Activated T-cell treated with anti-CD3 and anti-CD28 coated beads, Interleukin-2, amount 50 U/mL, for 48 hours (primary cell): ENCODE data around the gene METTL26.

Experiments used
- DNase-seq, 2 experiments: peaks; one replicate each; pipeline ENCODE4 v3.0.0-alpha.2; 2020

The METTL26 gene

GRCh38 chr16:637081-638018 lies 1.2 kb upstream of the METTL26 start:
- DNase-seq, result peak; percentile 91 to 92

- peak; percentile 42 to 47 for DNase-seq
These were observed 416 bp downstream of the METTL26 start for GRCh38 chr16:635573-636205.

- no peak for DNase-seq
These were observed 1.1 kb downstream of the METTL26 start for GRCh38 chr16:634996-635395.

GRCh38 chr16:634051-634670 lies 1.9 kb downstream of the METTL26 start:
- no peak for DNase-seq

- DNase-seq, result no peak
These were observed 2.6 kb downstream of the METTL26 start for GRCh38 chr16:633336-634050.

GRCh38 chr16:632486-633335 lies 3.4 kb downstream of the METTL26 start:
- DNase-seq, result no peak

GRCh38 chr16:631808-632358 lies 4.2 kb downstream of the METTL26 start:
- DNase-seq, result no peak

GRCh38 chr16:630815-631405 lies 5.2 kb downstream of the METTL26 start, which contains the start of gene WFIKKN1:
Gene WFIKKN1 (plus strand): TSS chr16:630985. CDS start chr16:631254, 269 bp downstream.
- no peak for DNase-seq

- DNase-seq, result no peak
These were observed 5.8 kb downstream of the METTL26 start for GRCh38 chr16:630249-630814.

- DNase-seq, result no peak
These were observed 6.3 kb downstream of the METTL26 start for GRCh38 chr16:629833-630248.

- DNase-seq, result no peak
These were observed 6.8 kb downstream of the METTL26 start for GRCh38 chr16:629185-629832.

- no peak for DNase-seq
These were observed 7.6 kb downstream of the METTL26 start for GRCh38 chr16:628321-629061.

GRCh38 chr16:627454-628239 lies 8.5 kb downstream of the METTL26 start:
- DNase-seq, result no peak

GRCh38 chr16:626787-627453 lies 9.2 kb downstream of the METTL26 start:
- no peak for DNase-seq

GRCh38 chr16:625977-626765 lies 9.9 kb downstream of the METTL26 start:
- DNase-seq, result no peak

- DNase-seq, result no peak
These were observed 10.8 kb downstream of the METTL26 start for GRCh38 chr16:625117-625976.
